HFF-Myc (cell line): ENCODE data around the gene OR5B12.

ENCODE experiments used
- DNase-seq: peaks from one replicate; pipeline ENCODE4 v3.0.0-alpha.2; 2011; ENCODE audit warnings: low read depth; ENCODE audit errors: extremely low read depth
- H3K4me3 ChIP-seq: replicated peaks from 2 replicates; pipeline ENCODE4 v1.5.1; 2011; ENCODE audit warnings: low read depth, mild to moderate bottlenecking, control low read depth, low read length
- TF ChIP-seq, protein P1 (sequence below): IDR thresholded peaks from 2 replicates; pipeline ENCODE4 v1.5.1; 2012; ENCODE audit warnings: mild to moderate bottlenecking, low read depth, low read length, control low read depth; ENCODE audit errors: missing control alignments

OR5B12 gene

DNA sequence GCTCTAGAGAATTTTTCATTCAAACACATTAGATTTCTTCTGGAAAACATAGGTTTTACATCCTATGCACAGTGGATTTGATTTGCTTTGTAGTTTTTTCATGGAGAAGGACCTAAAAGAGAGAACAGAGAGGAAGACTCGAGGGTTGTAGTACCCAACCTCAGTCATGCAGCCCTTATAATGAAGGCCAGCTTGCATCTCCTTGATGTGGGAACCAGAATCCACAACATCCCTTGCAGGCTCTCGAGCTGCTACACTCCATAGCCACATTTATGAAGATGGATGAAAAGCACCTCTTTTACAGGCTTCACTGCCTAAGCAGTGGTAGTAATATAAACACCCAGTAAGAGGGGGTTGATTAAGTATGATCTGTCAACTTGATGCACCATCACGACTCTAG, 9.5 kb upstream of the OR5B12 start:
- H3K4me3 ChIP-seq, result no peak overlapping the region
- TF ChIP-seq, protein P1, sequence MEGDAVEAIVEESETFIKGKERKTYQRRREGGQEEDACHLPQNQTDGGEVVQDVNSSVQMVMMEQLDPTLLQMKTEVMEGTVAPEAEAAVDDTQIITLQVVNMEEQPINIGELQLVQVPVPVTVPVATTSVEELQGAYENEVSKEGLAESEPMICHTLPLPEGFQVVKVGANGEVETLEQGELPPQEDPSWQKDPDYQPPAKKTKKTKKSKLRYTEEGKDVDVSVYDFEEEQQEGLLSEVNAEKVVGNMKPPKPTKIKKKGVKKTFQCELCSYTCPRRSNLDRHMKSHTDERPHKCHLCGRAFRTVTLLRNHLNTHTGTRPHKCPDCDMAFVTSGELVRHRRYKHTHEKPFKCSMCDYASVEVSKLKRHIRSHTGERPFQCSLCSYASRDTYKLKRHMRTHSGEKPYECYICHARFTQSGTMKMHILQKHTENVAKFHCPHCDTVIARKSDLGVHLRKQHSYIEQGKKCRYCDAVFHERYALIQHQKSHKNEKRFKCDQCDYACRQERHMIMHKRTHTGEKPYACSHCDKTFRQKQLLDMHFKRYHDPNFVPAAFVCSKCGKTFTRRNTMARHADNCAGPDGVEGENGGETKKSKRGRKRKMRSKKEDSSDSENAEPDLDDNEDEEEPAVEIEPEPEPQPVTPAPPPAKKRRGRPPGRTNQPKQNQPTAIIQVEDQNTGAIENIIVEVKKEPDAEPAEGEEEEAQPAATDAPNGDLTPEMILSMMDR, result no peak
- no peak for DNase-seq

DNA sequence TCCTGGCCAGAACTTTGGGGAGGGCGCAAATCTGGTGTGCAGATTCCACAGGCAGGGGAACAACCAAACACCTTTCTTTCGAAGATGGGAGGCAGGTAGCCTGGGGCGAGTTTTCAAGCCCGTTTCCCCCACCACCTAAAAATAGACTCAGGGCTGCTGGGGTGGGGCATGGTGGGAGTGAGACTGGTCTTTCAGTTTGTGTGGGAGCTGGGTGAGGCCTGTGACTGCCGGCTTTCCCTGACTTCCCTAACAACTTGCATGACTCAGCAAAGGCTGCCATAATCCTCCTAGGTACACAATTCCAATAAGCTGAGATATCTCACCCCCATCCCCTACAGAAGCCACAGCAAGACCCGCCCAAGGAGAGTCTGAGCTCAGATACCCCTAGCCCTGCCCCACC, 4.3 kb upstream of the OR5B12 start:
- TF ChIP-seq, protein P1, result no peak
- DNase-seq, result no peak
- H3K4me3 ChIP-seq, result no peak overlapping the region

DNA sequence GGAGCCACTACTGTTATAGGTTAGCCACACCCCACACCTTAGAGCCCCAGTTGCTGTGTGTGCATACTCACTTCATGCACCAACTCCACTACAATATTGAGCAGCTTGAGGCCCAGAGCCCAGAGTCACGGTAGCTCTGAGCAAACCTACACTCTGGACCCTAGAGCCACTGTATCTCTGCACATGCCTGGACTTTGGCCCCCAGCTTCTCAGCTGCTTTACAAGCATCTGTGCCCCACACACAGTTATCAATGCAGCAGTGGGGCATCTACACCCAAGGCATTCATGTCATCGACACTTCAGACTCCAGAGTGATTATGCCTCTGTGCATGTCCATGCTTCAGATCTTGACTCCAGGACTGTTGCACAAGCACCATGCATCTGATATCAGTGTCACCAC, 2.3 kb upstream of the OR5B12 start:
- TF ChIP-seq, protein P1, result no peak
- DNase-seq, result no peak
- H3K4me3 ChIP-seq, result no peak overlapping the region

DNA sequence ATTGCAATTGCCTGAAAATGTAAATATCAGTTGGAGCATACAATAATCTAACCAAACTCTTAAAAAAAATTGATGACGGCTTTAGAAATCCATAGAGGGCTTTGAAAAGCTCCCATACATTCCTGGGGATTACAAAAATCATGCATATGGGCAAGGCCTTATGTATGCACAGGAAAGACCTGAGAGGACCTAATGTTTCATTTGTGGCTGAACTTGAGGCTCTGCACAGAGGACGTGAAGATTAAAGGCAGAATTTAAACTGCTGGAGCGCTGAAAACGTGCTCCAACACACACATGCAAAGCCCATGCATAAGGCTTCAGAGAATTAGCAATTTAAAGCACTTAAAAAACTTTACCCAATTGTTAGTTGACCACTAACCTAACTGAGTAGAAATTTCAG, 3.5 kb downstream of the OR5B12 start:
- H3K4me3 ChIP-seq, result no peak overlapping the region
- TF ChIP-seq, protein P1, result no peak
- no peak for DNase-seq

DNA sequence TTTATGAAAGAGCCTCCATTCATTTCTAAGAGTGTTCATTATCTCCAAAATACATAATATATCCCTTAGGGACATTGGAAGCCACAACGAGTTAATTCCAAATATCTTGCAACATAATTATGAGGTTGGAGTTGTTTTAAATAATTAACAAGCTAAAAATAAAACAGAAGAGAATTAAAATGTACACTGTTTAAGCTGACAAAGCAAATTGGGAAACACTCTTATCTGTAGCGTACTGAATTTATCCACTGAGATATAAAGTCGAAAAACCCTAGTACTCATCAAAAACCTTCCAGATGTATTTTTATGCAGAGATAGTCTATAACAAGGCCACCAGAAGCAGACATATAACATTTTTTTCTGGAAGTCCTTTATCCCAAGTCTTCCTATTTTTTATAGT, 7.8 kb downstream of the OR5B12 start:
- H3K4me3 ChIP-seq, result no peak overlapping the region
- no peak for DNase-seq
- TF ChIP-seq, protein P1, result no peak

DNA sequence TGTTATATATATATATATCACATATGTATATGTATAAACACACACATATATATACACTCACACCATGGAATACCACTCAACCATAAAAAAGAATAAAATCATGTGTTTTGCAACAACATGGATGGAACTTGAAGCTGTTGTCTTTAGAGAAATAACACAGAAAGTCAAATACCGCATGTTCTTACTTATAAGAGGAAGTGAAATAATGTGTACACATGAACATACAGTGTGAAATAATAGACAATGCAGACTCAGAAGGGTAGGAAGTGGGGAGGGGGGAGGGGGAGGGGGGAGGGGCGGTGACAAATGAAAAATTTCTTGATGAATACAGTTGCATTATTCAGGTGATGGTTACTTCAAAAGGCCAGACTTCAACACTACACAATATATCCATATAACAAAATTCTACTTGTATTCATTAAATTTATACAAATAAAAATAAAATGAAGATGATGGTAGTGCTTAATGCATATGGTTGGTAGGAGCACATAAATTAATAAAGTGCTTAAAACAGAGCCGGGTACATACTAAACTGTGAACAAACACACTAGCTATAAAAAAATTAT, 8.3 kb downstream of the OR5B12 start:
- TF ChIP-seq, protein P1, result no peak
- no peak for DNase-seq
- no peak overlapping the region for H3K4me3 ChIP-seq

DNA sequence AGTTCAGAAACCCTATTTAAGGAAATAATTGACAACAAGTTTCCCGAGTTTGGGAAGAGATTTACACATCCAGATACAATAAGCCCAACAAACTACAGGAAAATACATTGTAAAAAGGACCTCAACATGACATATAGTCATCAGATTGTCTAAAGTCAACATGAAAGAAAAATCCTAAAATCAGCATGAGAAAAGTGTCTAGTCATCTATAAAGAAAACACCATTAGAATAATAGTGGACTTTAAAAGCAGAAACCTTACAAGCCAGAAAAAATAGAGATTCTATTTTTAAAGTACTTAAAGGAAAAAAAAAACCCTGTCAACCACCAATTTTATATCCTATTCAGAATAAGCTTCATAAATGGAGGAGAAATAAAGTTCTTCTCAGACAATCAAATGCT, 12.8 kb downstream of the OR5B12 start:
- H3K4me3 ChIP-seq, result no peak overlapping the region
- no peak for DNase-seq
- TF ChIP-seq, protein P1, result no peak
